ENCODE data around the gene SLC4A5. TPM values are rescaled to one million over a fixed set of nuclear protein-coding genes. Genes with fewer than 3 reads are reported as not detected.

SLC4A5 gene
- total RNA-seq, 1 experiment from 2014 or later = not detected

DNA sequence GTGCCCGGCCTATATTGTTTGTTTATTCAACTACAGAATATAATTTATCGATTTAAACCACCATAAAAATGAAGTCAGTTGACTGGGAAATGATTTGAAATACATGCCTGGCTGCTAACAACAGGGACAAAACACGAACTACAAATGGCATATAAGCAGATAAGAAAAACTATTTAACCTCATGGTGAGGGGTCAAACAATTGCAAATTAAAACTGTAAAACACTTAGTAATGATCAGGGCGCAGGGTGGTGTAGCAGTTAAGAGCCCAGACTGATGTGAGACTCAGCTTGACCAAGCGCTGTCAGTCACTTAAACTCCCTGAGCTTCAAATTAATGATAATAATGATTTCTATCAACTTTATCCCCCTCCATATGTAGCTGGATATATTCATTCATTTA lies 138.1 kb downstream of the SLC4A5 start:
- no peaks in the 10 kb centered on the region for H3K9me2 ChIP-seq (ENCODE audit: insufficient read depth)
- no peaks in the 10 kb centered on the region for H3K9me3 ChIP-seq (ENCODE audit: insufficient read depth, low read depth)
- DNase-seq = no peak
- no peak overlapping the region for H2AFZ ChIP-seq
- no TSS peak for BruUV-seq (replicated peaks)
- H3K27me3 ChIP-seq (ENCODE audit: insufficient read depth, low read depth) = no peaks in the 10 kb centered on the region
- TF ChIP-seq EZH2 (IDR thresholded peaks at IDR 0.05; ENCODE audit: low read depth) = no peak
- TF ChIP-seq, protein P1, sequence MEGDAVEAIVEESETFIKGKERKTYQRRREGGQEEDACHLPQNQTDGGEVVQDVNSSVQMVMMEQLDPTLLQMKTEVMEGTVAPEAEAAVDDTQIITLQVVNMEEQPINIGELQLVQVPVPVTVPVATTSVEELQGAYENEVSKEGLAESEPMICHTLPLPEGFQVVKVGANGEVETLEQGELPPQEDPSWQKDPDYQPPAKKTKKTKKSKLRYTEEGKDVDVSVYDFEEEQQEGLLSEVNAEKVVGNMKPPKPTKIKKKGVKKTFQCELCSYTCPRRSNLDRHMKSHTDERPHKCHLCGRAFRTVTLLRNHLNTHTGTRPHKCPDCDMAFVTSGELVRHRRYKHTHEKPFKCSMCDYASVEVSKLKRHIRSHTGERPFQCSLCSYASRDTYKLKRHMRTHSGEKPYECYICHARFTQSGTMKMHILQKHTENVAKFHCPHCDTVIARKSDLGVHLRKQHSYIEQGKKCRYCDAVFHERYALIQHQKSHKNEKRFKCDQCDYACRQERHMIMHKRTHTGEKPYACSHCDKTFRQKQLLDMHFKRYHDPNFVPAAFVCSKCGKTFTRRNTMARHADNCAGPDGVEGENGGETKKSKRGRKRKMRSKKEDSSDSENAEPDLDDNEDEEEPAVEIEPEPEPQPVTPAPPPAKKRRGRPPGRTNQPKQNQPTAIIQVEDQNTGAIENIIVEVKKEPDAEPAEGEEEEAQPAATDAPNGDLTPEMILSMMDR (conservative IDR thresholded peaks at IDR 0.05) = no peak
- H3K79me2 ChIP-seq (ENCODE audit: low read depth) = peaks cover 95% of the 10 kb centered on the region
- peaks cover 100% of the 10 kb centered on the region for H4K20me1 ChIP-seq (ENCODE audit: insufficient read depth)
- peaks cover 56% of the 10 kb centered on the region for H3K4me1 ChIP-seq (replicated peaks; ENCODE audit: insufficient read depth)
- no peak overlapping the region for H3K4me3 ChIP-seq
- H3K4me2 ChIP-seq = peak overlapping the region; percentile 52
- H3F3A ChIP-seq (ENCODE audit: insufficient read depth, low read depth) = peaks cover 70% of the 10 kb centered on the region
- intact Hi-C loops (cut with micrococcal nuclease; ENCODE audit: unreplicated experiment) = no loop called here
- H3K27ac ChIP-seq = peak overlapping the region; percentile 66
- H3K36me3 ChIP-seq (ENCODE audit: low read depth) = peaks cover 95% of the 10 kb centered on the region
- ChIA-PET POLR2A (ENCODE audit: unreplicated experiment) (no interaction called here), CTCF (interaction anchor here (0.6 to 0.8 kb wide), 2 partner anchors 56 to 952 kb away, joined by 3 to 4 read pairs; no protein-coding TSS in a partner anchor)

DNA sequence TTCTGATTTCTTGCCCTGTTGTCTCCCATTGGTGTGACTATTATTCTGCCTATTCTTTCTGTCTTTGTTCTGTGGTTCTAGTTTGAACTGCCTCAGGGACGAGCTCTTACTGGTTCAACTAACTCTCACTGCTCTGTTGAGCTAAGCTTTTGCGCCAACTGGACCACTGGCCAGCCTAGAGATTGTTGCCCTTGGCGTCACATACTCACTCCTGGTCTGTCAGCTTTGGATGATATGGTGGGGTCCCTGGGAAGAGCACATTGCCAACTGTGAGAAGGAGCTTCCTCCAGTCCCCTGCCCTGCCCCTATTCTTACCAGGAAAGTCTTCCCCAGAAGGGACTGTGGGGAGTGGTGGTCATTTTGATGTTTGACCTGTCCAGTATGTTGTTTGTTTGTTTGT lies 138.8 kb downstream of the SLC4A5 start:
- Histone ChIP-seq H4K20me1 (ENCODE audit: insufficient read depth) (peaks cover 100% of the 10 kb centered on the region), H3K27me3 (ENCODE audit: insufficient read depth, low read depth) (no peaks in the 10 kb centered on the region), H2AFZ (no peak overlapping the region), H3K9me2 (ENCODE audit: insufficient read depth) (no peaks in the 10 kb centered on the region), H3K9me3 (ENCODE audit: insufficient read depth, low read depth) (no peaks in the 10 kb centered on the region), H3K4me1 (replicated peaks; ENCODE audit: insufficient read depth) (peaks cover 58% of the 10 kb centered on the region), H3K27ac (peak overlapping the region; percentile 66; the same call in 1 of the 2 replicates), H3K4me2 (peak overlapping the region; percentile 52), H3K36me3 (ENCODE audit: low read depth) (peaks cover 92% of the 10 kb centered on the region), H3K4me3 (no peak overlapping the region), H3F3A (ENCODE audit: insufficient read depth, low read depth) (peaks cover 64% of the 10 kb centered on the region), H3K79me2 (ENCODE audit: low read depth) (peaks cover 95% of the 10 kb centered on the region)
- intact Hi-C loops (cut with micrococcal nuclease; ENCODE audit: unreplicated experiment) = no loop called here
- DNase-seq = no peak
- ChIA-PET CTCF (no interaction called here), POLR2A (ENCODE audit: unreplicated experiment) (no interaction called here)
- TF ChIP-seq EZH2 (IDR thresholded peaks at IDR 0.05; ENCODE audit: low read depth) = no peak
- TF ChIP-seq, protein P1 (conservative IDR thresholded peaks at IDR 0.05) = no peak
- BruUV-seq (replicated peaks) = no TSS peak

DNA sequence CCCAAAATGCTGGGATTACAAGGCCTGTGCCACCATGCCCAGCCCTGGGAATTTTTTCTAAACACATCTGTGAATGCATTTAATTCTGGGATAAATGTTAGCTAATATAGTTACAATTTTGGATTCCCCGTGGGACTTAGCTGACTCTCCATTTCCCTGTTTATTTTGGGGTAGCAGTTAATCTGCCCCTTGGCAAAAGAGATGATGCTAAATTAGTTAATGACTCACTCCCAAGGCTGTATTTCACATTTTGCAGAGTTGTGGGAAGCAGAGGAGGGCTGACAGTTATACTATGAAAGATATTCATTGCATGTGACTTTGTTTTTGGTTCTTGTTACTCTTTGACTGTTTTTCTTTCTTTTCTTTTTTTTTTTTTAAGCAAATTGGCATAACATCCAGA lies 141.6 kb downstream of the SLC4A5 start:
- peaks cover 72% of the 10 kb centered on the region for H4K20me1 ChIP-seq (ENCODE audit: insufficient read depth)
- H3K36me3 ChIP-seq (ENCODE audit: low read depth) = peaks cover 64% of the 10 kb centered on the region
- H3K9me3 ChIP-seq (ENCODE audit: insufficient read depth, low read depth) = no peaks in the 10 kb centered on the region
- peaks cover 42% of the 10 kb centered on the region for H3F3A ChIP-seq (ENCODE audit: insufficient read depth, low read depth)
- TF ChIP-seq, protein P1 (conservative IDR thresholded peaks at IDR 0.05) = no peak
- no peak for TF ChIP-seq EZH2 (IDR thresholded peaks at IDR 0.05; ENCODE audit: low read depth)
- peaks cover 63% of the 10 kb centered on the region for H3K4me1 ChIP-seq (replicated peaks; ENCODE audit: insufficient read depth)
- intact Hi-C loops (cut with micrococcal nuclease; ENCODE audit: unreplicated experiment) = no loop called here
- peaks cover 76% of the 10 kb centered on the region for H3K79me2 ChIP-seq (ENCODE audit: low read depth)
- no peak overlapping the region for H2AFZ ChIP-seq
- H3K27ac ChIP-seq = no peak overlapping the region
- no peaks in the 10 kb centered on the region for H3K9me2 ChIP-seq (ENCODE audit: insufficient read depth)
- peak overlapping the region; percentile 88 for H3K4me2 ChIP-seq
- H3K4me3 ChIP-seq = peak overlapping the region; percentile 94
- H3K27me3 ChIP-seq (ENCODE audit: insufficient read depth, low read depth) = no peaks in the 10 kb centered on the region
- peak in 1 of 2 experiments; percentile 33 for DNase-seq
- POLR2A ChIA-PET (ENCODE audit: unreplicated experiment) = interaction anchor here (0.7 kb wide), 1 partner anchor 429 kb away, joined by 17 read pairs; no protein-coding TSS in a partner anchor
- CTCF ChIA-PET = no interaction called here
- no TSS peak for BruUV-seq (replicated peaks)
